Fibroblast of skin of abdomen (primary cell): ENCODE data around the gene PITX2.
A peak's percentile ranks its signal among the peaks of the same experiment; 100 is the strongest.
"Not testable (repeated sequence)": the region's sequence is repeated elsewhere in the genome, so short reads cannot be mapped to it uniquely, and the experiment has no call there.

ENCODE experiments used
- DNase-seq: peaks from one replicate; pipeline ENCODE4 v3.0.0-alpha.2; 2013

PITX2 gene

DNA sequence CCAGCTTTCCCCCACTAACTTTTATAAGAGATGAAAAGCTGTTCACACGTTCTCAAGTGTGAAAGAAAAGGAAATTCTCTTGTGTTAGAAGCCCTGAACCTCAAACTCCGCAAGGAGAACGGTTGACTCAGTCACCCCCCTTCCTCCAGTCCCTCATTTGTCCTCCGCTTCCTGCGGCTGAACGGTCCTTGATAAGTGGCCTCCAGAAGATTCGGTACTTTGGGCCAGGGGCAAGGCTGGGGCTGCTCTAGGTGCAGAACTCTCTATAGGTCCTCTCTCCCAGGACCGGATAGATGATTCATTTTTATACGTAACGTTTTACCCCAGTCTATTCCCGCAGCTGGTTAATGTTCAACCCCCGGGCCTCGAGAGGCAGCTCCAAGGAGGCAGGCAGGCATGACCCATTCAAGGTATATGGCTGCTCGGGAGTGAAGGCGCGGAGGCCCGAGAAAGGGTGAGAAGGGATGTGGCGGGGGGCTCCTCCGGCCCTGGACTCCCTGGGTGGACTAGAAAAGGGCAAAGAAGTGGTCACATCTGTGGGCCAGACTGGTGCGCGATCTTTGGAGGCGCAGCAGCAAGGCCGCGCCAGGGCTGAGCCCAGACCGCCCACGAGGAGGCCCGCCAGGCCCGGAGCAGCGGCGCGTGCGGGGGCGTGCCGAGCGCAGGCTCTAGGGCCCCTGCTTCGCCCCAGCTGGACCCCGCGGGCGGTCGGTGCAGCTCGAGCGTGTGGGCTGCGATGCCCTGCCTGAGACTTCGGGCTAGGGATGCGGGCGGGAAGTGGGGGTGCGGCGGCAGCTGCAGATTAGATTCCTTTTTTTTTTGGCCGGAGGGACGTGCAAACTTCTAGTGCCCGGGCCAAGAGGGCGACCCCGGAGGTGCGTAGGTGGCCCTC, 11.7 kb downstream of the PITX2 start:
- DNase-seq = peak; percentile 24

DNA sequence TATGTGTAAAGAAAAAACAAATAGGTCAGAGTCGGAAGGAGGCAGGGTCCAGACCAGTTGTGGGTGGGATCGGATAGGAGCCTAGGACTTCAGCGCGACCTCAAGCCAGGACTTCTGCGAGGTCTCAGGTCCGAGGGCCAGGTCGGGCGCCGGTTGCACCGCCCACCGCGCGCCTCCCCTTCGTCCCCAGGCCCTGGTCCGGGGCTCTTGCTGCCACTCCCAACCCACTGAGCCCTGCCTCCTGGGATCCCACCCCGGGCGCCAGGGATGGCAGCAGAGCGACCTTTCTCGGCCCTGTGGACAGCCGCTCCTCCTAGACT, 12.3 kb downstream of the PITX2 start:
- no peak for DNase-seq

DNA sequence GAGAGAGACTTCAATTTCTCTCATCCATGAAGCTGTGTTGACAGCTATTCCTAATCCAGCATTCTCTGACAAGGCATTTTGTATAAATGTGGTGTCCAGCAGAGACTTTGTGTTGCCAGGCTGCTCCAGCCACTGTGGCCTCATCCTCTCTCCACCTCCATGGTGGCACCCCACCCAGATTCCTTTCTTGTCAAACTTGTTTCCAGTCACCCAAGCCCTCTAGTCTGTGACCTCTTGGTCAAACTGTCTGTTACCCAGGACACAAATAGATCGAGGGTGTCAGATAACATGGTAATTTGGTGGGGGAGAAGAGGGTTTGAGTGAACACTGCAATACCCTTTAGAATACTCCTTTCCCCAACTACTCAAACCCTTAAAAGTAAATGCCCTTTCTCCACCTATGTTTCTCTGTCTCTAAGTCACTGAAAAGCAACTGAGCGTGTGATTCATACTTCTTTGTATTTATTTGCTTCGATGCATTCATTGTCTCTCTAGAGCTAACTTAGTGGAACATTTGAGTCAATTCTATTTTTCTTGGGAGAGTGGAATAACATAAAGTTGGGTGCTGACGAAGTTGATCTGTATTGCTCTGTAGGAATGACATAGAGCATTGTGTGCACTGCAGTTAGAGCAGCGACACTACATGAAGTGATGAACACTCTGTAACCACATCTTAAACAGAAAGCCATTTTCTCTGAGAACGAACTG, 13.7 kb downstream of the PITX2 start:
- no peak for DNase-seq

DNA sequence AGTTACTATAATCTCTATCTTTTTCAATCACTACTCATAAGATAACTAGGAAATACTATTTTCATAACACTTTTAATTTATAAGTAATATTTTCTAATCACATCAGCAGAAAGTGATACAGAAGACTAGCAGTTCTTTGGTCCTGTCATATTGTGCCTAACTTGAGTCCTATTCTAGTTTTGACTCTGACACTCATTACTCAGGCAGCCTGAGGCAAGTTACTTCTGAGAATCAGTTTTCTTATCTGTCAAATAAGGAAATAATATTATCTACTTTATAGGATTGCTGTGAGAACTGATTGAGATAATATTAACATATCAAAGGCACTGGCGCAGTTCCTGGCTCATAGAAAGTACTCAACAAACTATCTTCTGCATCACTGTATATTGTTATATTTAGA, 17.8 kb downstream of the PITX2 start:
- no peak for DNase-seq

DNA sequence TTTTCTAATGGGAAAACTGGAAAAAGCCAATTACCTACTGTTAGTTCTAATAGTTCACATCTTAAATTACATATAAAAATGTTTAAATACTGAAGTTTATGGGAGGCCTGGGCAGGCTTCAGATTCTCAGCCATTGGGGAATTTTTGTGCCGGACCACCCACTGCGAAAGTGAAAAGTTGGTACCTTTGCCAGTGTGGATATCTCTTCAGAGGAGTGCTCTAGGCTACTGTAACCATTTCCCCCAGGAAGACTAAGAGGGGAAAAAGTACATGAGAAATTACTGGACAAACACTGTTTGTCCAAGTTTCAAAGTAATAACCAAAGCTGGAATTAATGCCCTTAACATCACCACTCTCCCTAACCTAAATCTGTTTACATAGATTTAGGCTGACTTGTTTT, 20.8 kb downstream of the PITX2 start:
- no peak for DNase-seq

DNA sequence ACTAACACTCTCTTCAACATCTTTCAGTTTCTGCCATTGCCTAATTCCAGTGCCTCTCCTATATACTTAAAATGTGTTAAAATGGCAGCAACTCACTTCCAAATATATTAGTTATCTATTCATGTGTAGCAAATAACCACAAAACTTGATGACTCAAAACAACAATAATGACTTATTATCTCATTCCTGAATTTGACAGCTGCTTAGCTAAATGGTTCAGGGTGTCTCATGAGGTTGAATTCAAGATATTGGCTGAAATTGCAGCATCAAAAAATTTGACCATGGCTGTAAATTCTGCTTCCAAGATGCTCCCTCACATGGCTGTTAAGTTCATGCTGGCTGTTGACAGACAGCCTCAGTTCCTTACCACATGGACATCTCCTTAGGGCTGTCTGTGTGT, 25.3 kb downstream of the PITX2 start:
- peak; percentile 20 for DNase-seq

DNA sequence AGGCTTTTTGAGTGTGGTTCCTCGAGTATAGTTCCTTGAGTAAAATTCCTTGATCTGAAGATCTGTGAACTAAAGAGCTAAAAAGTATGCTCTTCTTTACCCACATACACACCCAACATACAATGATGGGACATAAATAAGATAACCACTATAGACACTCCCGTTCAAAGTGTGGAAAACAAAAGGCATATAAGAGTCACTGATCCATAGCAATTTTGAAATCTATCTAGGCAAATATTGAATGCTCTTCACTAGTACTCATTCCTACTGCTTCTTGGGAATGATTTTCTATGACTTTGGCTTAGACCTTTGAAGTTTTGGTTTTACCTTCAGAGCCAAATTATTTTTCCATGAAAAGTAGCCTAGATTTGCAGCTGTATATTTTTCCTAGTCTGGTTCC, 26.4 kb downstream of the PITX2 start:
- DNase-seq = no peak

DNA sequence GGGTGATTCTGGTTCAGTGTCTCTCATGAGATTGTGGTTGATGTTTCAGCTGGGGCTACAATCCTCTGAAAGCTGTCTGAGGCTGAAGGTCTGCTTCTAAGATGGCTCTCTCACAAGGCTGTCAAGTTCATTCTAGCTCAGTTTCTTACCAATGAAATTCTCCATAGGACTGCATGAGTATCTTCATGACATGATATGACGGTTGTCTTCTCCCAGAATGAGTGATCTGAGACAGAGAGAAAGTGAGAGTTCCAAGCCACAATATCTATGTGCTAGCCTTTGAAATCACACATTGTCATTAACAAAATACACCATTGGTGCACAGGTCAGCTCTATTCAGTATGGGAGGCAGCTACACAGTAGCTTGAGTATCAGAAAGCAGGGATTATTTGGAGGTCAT, 27.3 kb downstream of the PITX2 start:
- no peak for DNase-seq

DNA sequence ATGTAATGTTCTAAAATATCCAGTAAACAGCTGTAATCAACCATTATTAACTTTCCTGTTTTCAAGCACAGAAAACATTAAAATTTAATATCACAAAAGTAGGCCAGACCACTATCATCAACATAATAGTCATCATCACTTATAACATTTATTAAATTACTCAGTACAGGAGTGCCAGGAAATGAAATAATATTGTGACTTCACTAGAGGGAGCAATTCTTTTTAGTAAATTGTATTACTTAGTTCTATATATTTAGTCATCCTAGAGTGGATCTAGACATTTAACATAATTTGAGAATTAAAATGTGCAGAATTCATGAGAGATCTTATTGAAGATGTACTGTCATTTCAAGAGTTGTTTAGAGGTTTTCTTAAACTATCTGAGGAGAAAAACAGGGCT, 33.6 kb downstream of the PITX2 start:
- no peak for DNase-seq

DNA sequence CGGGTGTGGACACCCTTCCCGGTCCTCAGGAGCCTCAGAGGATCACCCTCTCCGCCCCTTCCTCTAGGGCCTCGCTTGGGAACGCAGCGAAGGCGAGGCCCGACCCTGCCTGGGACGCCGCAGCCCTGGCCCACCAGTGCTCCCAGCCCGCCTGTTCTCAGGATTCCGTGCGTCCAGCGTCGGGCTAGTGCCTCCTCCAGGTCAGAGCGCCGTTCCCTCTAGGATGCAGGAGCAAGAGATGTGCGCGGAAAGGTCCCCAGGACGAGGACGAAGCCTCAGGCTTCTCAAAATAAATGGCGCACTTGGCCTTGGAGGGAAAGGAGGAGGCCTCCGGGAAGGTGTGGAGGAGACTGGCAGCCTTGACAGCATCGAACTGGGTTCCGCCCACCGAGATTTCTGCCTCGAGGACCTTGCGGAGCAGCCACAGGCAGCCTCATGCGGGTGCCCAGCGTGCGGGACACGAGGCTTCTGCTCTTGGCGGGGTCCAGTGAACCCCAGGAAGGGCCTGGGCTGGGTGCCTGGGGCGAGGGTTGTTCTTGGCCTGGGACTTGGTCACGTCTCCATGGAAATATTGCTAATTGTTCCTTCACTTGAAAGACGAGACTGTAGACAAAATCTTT, 35.1 kb downstream of the PITX2 start:
- DNase-seq = no peak

DNA sequence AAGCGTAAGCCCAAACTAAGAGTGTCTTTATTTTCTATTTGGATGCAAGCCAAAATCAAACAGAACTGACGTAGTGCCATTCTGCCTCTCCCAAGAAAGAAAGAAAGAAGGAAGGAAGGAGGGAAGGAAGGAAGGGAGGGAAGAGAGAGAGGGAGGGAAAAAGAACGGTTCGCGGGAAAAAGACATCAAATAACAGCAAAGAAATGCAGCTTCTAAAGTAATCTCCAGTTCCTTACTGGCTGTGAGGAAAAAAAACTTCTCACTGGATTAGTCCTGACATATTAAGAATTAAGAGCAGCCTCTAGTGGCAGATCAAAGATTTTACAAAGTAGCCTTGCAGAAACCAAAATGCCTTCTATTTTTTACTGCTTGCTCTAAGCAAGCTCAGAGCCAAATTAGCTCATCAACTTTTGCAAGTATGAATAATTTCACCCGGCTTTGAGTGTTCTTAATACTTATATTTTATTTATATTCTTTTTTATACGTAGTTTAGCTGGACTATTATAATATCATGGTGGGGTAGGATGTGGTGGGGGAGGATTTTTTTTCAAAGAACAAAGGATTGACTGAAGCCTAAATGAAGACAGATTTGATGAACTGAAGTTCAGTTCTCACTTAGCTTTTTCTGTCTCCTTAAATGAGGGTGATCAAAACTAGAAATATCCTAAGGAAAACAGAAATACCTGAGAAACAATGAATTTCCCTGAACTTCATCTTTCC, 36.6 kb downstream of the PITX2 start:
- peak; percentile 74 for DNase-seq

DNA sequence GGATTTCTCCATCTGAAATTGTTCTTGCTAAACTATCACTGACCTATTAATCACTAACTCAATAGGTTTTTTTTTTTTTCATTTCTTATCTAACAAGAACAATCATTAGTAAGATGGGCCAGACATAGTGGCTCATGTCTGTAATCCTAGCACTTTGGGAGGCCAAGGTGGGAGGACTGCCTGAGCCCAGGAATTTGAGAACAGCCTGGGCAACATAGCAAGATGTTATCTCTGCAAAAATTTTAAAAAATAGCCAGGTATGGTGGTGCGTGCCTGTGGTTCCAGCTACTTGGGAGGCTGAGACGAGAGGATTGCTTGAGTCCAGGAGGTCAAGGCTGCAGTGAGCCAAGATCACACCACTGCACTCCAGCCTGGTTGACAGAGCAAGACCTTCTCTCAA, 46.2 kb downstream of the PITX2 start:
- not testable (repeated sequence) for DNase-seq
